GM21529 (cell line): Measurements from ENCODE around the gene STUM.
A peak's percentile ranks its signal among the peaks of the same experiment; 100 is the strongest.
"Not testable (repeated sequence)": the region's sequence is repeated elsewhere in the genome, so short reads cannot be mapped to it uniquely, and the experiment has no call there.

Experiments
- ATAC-seq: cut with Tn5 transposase; IDR thresholded peaks from one replicate; pipeline ENCODE4 v1.9.1; 2021; ENCODE audit not compliant: unreplicated experiment

The STUM gene

DNA sequence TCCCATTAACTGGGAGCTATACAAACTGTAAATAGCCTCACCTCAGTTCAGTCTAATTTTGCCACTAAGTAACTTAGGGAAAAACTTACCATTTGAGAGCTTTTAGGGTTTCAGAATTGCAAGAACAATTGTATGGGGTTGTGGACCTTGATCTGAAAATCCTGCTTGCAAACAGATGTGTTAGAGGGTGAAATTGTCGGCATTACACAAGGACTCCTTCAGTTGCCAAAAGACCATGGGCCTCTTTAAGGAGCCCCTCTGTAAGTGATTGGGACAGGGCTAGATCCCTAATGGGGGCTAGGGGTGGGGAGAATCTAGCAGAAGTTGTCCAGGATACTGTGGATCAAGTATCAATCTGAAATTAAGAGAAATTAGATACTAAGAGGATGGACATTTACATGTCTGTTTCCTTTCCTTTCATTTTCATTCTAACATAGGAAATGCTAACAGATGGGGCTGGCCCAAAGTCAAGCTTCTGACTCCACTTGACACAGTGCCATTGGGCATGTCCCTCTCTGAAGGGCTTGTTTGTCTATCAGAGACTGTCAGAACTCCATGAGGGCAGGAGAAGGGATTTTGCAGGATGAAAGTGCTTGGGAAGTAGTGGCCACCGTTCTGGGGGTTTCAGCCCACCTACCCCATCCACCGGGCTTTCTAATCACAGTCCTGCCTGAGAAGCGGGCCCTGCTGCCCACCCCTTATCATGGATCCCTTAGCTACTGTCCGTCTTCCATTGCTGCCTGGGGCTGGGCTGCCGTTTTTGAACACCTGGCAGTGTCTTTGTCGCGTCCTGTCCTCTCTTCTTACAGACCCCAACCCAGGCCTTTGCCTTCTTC, 54.7 kb downstream of the STUM start:
- ATAC-seq: no peak

DNA sequence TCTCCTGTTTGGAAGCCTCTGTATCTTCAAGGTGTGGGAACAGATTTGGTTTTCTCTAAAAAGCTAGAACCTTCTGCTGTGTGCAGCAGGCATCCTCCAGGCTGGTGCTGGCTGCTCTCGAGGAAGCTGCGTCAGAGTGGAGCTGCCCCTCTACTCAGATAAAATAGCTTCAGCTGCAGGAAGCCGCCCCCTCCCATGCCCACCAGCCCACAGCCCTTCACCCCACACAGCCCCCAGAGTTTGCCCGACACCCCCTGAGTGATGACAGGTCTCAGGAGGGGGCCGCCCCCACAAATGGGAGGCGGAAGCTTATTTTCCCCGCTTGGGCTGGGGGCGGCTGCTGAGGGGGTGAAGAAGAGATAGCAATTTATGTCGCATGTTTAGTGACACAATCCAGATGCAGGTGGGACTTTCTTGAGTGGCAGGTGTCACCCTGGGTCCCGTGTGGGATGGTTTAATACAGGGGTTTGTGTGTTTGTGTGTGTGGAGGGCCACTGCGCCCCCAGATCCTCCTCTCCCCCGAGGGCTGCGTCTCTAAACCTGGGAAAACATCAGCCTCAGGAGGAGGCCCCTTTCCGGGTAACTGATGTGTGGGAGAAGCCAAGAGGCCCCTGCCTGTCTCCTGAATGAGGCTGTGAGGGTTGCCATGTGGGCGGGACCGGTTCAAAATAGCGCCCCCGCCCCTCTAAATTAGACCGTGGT, 55.4 kb downstream of the STUM start:
- no peak for ATAC-seq

DNA sequence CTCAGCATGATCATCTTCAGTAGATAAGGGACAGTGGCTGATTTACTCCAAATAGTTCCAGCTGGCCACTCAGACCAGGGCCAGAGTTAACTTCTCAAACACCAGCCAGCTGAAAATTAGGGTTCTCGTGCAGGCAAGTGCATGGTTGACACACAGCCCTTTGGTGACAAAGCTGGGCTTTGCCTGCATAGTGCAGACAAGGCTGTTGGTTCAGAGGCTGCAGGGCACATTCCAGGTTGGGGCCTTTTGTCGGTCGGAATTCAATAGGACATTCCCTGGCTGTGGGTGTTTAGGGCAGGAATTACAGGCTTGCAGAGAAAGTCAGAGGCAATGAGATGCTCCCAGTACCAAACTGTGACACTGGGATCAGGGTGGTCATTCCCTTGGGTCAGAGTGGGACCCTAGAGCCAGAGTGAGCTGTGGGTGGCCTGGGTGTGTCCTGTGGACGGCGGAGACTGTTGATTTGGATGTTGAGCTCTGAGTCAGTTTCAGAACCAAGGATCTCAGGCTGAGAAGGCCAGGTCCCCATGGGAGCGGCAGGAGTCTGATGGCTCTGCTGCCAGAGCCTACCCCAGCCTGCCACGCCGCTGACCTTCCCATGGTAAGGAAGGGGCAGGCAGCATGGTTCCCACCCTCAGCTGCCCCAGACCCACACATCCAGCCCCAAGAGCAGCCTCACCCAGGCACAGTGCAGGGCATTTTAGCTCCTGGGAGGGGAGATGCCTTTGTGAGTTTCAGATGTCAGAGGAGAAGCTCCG, 56.2 kb downstream of the STUM start:
- ATAC-seq: no peak

DNA sequence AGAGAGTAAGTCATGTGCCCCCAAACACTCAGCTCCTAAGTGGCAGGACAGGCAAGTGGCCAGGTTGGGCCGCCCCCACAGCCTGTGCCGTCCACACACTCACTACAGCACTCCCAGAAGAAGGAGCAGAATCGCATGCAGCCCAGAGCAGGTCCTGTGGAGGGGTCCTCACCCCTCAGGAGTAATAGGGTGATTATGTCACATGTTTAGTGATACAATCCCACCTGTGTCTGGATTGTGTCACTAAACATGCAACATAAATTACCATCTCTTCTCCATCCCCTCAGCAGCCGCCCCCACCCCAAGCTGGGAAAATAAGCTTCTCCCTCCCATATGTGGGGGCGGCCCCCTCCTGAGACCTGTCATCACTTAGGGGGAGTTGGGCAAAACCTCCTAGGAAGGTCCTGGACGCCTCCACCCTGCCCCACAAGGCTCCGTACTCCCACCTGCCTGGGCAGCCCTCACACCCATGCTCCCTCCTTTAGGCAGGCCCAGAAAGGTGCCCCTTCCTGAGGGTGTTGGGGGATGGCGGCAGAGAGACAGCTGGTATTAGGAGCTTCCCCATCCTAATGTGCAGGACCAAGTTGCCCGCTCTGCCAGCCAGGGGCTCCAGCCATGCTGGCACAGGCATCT, 56.9 kb downstream of the STUM start:
- no peak for ATAC-seq

DNA sequence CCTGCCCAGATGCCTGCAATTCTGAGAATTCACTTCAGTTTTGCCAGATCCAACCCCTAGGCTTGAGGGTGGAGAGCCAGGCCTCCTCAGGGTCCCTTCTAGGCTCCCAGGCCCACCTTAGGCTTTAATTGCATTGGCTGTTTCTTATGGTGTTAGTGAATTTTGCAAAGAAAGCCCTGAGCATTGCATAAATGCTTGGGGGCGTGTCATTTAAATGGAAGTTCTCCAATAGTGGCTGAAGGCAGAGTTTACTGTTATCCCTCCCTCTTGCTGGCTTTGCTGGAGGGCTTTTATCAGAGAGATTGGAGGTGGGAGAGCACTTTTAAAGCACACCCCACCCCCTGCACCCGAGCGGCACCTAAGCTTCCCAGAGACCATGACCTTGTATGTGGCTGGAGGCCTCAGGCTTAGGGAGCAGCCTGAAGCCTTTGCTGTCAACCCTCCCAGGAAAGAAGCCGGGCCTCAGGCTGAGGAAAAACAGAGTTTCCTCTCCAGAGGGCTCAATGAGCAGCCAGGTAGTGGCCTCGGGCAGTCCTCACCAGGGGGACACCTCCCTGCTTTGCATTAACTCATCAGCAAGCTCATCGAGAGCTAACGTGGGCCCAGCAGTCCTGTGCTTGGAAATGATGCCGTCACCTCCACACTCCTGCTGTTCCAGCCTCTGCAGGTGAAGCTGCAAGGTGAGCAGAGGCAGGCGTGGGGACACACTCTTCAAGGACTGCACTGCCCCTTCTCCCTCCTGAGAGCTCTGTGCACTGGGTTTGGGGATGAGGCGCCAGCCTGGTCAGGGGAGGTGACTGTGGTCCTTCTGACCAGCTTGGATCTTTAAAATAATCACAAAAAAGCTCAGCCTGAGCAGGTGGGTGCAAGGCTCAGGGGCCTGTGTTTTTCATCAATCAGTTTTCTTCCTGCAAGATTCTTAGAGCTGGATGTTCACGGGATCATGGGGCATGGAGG, 58.0 kb downstream of the STUM start:
- ATAC-seq: no peak

DNA sequence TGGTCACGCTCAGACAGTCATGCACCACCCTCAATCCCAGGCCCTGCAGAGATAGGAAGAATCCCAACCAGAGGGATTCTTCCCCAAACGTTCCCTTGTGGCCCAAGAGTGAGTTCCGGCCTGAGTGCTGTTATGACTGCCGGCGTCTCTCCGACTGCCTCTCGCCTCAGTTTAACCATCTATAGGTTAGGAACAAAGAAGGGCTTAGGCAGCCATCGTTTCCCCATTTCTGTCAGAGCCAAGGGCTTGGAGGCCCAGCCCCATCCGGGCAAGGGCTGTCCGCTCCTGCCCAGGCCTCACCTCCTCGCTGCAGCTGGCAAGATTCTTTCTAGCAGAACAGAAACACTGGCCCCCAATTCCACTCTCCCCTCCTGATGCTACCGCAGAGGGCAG, 58.7 kb downstream of the STUM start:
- no peak for ATAC-seq

DNA sequence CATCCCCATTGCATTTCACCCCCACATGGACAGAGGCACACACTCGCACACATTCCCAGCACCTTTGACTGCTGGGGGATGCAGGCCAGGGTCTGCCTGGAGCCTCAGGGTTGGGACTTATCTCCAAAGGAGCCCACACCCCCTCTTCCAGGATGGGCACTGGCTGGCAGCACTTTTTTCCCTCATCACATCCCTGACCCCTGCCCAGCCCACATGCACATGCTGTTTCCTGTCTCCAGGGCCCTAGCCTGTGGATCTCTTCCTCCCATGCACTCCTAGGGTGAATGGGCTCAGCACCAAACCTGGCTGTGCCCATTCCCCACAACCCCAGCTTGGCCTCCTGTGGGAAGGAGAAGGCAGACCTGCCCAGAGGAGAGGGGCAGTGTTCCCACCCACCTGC, 59.3 kb downstream of the STUM start:
- ATAC-seq: no peak

DNA sequence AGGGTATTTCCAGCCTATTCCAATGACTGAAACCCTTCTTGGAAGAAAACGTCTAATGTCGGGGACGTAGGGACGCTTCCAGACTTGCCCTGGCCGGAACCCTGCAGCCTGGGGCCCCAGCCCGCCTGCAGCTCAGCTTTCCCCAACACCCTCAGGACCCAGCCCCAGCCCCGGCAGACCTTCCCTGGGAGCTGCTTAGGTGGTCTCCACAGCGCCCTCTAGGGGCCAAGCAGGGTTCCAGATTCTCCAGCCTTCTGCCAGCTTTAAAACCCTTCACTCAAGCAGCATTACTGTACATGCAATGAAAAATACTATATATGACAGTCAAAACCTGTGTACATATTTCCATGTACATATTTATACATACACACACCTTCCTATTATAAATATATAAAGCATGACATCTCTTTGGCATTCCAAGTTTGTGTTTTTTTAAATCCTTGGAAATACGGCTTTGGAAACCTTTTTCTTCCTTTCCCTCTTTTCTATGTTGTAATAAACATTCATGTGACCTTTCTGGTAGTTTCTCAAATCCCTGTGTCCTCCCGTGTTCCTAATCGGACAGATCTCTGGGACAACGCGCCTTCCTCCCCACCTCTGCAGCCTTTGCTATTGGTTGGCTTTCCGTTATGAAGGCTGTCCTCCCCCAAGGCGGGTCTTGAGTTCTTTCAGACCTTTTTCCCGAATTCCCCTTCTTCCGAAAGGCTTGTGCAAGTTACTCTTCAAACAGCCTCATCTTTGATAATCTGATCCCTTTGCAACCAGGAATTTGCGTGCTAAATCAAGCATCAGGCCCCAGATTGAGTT, 60.3 kb downstream of the STUM start:
- peak; percentile 63 for ATAC-seq

DNA sequence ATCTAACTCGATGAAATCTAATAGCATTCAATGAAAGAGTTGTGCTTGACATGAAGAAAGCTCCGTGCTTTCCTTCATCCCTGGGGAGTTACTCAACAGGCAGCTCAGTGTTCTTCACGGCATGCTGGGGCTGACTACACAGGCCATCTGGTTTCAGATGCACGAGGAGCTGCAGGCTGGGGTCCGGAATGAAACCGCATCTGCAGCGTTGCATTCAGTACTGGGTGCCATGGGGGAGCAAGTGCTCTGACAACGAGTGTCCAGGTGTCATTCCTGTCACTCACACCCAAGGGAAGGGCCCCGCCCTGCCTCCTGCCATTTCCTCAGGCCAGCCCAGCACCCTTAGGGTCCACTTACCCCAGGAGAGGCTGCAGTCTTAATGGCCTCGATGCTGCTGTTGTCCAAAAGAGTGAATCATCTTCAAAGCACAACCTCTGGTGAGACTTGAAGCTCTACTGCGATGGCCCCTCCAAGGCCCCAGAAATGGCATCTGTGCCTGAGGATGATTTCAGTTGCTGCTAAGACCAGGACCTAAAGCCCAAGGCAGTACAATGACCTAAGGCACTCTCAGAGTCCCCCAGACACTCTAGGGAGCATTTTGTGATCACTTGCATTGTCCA, 61.4 kb downstream of the STUM start:
- no peak for ATAC-seq

DNA sequence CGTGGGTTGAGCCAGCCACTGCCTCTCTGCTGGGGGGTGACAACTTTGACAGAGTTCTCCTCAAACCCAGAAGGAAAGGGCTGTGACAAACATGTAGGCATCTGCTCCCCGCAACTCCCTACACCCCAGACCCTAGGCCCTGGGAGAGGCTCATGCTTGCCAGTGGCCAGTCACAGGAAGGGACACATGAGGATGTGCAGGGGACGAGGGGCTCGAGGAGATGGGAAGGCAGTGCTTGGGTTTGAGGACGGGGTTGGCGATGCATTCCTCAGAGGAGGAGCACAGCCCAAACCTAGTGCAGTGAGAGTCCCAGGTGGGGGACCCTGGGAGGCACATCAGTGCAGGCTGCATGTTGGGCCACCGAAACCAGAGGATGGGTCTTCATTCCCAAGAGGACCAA, 62.1 kb downstream of the STUM start:
- ATAC-seq: no peak

DNA sequence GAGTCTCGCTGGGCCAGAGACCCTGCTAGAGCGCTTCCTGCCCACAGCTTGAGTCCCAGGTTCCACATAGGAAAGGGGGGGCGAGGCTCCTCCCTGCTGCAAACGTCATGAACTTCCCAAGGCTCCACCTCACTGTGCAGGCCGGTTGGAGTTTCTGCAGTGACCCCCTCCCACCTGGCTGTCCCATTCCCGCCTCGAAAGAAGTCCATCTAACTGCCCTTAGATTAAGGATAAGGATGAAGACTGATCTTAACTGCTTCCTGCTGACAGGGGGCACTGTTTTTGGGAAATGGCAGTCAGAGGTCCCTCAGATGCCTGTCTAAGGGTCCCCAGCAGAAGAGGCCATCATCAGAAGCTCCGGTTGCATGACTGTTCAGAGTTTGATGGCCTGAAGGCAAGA, 62.7 kb downstream of the STUM start:
- no peak for ATAC-seq

DNA sequence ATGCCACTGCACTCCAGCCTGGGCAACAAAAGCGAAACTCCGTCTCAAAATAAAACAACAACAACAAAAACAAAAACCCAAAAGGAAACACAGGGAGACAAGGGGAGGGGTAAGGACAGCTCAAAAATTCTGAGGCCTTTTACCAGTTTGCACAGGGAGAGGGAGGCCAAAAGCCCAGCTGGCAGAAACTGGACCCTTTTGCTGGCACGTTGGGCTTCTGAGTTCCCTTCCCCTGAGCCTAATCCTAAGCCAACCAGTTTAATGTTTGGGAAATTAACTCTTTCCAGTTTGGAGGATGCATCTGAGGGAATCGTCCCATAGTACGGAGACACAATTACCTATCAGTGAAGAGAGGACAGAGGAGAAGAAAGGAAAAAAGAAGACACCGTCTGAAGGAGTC, 63.4 kb downstream of the STUM start:
- not testable (repeated sequence) for ATAC-seq

DNA sequence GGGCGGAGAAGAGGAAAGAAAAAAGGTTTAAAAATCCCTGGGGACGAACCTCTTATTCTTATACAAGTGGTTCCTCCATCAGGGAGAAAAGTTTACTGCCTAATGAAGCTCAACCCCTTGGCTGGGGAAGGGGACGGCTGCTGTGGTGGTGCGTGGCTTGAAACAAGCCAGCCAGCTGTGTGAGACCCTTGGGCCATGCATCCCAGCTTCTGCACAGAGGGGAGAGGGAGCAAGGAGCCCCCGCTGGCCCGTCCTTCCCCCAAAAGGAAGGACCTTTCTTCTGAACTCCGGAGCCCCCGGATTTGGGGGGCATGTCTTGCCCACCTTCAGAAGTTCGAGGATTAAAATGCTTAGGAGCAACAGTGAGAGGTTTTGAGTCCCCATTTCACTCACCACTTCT, 67.3 kb downstream of the STUM start:
- ATAC-seq: no peak

DNA sequence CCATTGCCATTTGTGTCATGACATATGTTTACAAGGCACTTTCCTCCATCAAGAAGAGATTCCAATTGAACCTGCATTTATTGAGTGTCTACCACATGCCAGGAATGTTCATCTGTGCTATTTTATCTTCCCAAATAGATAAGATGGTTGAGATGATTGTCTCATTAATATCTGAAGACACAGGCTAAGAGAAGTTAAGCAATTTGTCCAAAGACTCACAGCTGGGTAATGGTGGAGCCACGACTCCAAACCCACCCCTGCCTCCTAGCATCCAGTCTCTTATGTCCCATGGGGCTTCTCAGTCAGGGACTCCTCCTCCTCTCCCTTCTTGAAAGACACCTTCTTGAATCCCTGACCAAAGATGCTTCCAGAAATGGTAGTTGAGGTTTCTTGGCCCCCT, 68.1 kb downstream of the STUM start:
- no peak for ATAC-seq

DNA sequence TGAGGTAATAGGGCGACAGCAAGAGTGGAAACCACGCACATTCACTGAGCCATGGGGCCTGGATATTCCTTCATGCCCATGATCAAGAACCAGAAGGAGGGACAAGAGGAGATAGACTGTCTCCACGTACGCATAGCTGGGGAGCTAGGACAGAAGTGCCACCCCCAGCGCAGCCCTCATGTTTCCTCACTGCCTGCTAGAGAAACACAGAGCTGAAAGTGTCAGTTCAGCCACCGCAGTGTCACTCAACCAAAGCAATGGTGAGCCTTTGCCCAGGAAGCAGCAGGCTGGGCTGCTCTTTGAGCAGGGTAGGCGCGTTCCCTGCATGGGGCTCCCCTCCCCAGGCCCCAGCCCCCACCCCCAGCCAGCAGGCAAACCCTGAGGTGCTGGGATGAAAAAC, 68.5 kb downstream of the STUM start:
- no peak for ATAC-seq

DNA sequence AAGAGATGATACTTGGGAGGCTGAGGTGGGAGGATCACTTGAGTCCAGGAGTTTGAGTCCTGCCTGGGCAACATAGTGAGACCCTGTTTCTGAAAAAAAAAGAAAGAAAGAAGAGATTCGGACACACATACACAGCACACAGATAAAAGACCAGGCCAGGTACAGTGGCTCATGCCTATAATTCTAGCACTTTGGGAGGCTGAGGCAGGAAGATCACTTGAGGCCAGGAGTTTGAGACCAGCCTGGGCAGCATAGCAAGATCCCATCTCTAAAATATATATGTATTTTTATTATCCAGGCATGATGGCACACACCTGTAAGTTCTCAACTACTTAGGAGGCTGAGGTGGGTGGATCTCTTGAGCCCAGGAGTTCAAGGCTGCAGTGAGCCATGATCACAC, 69.2 kb downstream of the STUM start:
- not testable (repeated sequence) for ATAC-seq

DNA sequence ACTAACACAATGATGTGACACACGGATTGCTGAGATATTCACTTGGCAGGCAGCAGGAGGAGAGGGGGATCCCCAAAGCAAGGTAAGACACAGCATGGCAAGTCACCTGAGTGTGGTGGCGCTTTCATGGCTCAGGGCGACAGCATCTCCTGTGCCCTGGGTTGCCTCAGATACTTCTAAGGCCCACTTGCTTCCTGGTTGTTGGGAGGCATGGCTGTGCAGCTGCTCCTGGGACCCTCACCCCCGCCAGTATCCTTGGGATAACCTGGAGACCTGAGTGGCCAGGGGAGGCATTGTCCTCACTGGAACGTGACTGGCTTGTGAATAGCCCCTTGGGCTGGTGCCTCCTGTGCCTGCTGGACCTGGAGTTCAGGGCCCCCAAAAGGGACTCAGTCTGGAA, 69.8 kb downstream of the STUM start:
- ATAC-seq: no peak

DNA sequence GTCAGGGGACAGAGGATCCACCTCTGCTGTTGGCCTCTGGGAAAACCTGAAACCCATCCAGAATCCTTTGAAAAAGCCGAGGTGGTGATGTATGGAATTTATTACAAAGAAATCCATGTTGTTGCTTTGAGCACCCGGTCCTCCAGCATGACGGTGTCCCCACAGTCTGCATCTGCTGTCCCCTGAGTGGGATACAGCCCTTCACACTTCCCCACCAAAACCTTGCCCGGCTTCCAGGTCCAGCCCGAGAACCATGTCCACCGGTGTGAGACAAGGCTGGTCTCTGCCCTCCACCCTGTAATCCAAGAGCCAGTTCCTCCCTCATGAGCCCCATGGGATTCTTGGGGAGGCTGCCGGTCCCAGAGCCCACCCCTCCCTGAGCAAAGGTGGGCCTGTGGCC, 70.5 kb downstream of the STUM start:
- ATAC-seq: no peak

DNA sequence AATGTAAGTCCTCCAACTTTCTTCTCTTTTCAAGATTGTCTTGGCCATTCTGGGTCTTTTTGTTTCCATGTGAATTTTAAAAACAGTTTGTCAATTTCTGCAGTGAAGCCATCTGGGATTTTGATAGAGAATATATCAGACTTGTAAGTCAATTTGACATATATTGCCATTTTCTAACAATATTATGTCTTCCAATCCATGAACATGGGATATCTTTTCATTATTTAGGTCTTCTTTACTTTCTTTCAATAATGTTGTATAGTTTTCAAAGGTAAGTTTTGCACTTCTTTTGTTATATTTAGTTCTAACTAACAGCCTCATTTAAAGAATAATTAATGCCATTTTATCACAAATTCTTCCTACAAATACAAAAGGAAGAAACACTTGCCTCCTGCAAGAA, 73.4 kb downstream of the STUM start:
- ATAC-seq: no peak
